GM12801 (cell line): ENCODE measurements around the gene TSBP1.
A peak's percentile ranks its signal among the peaks of the same experiment; 100 is the strongest.

Experiments
- CTCF ChIP-seq: IDR thresholded peaks from one replicate; pipeline ENCODE4 v1.5.1; 2011; ENCODE audit warnings: control low read depth; ENCODE audit not compliant: insufficient read length; ENCODE audit errors: extremely low read depth

The TSBP1 gene

GRCh38 chr6:32371803-32372202, at the start of gene TSBP1:
Gene TSBP1, minus strand, starts transcription at chr6:32371903. Its CDS starts 197 bp downstream, at chr6:32371706.
- no peak for TF ChIP-seq CTCF

- TF ChIP-seq CTCF = no peak
These were observed 44.3 kb upstream of the TSBP1 start for GRCh38 chr6:32416036-32416435.

GRCh38 chr6:32415521-32416019, 43.9 kb upstream of the TSBP1 start:
- peak; percentile 96 for TF ChIP-seq CTCF

- TF ChIP-seq CTCF = peak; percentile 60
These were observed 41.8 kb upstream of the TSBP1 start for GRCh38 chr6:32413427-32414047.

- no peak for TF ChIP-seq CTCF
These were observed 40.0 kb upstream of the TSBP1 start for GRCh38 chr6:32411566-32412327.

- TF ChIP-seq CTCF = no peak
These were observed 39.2 kb upstream of the TSBP1 start for GRCh38 chr6:32410906-32411305.

GRCh38 chr6:32406857-32407256, 35.2 kb upstream of the TSBP1 start, which contains the start of gene BTNL2:
Gene BTNL2, minus strand, starts transcription at chr6:32407181. Its CDS starts 58 bp downstream, at chr6:32407123.
- TF ChIP-seq CTCF = no peak
